Liver (tissue), 3 donors: Measurements from ENCODE around the gene FOXG1.

ENCODE experiments used
- CTCF ChIP-seq: fragments of 150-350 bp; IDR thresholded peaks from 2 replicates; pipeline ENCODE4 v1.5.1; 2017; ENCODE audit warnings: improper control_type of control experiment, low read depth, low read length; ENCODE audit not compliant: missing input control
- GABPA ChIP-seq, 2 donors: IDR thresholded peaks in 1 of 2; conservative IDR thresholded peaks in 1 of 2; 2 replicates each; pipeline ENCODE4 v1.6.1; 2016; ENCODE audit warnings: antibody characterized with exemption in 2 of 2, mild to moderate bottlenecking in 1 of 2, moderate library complexity in 1 of 2
- JUND ChIP-seq, 2 donors: IDR thresholded peaks; 2 replicates each; pipeline ENCODE4 v1.6.1; 2016; ENCODE audit warnings: antibody characterized with exemption in 2 of 2
- MAX ChIP-seq: IDR thresholded peaks from 2 replicates; pipeline ENCODE4 v1.6.1; 2016; ENCODE audit warnings: antibody characterized with exemption
- RAD21 ChIP-seq, 2 donors: IDR thresholded peaks; 2 replicates each; pipeline ENCODE4 v1.6.1; 2016; ENCODE audit warnings: antibody characterized with exemption in 2 of 2, mild to moderate bottlenecking in 2 of 2
- donor health status: healthy.
- donor health status: healthy.

GRCh38 chr14:28731358-28731757, 35.2 kb upstream of the FOXG1 start:
- no peak for TF ChIP-seq JUND (IDR thresholded peaks at IDR 0.05)
- TF ChIP-seq CTCF, result no peak
- no peak for TF ChIP-seq MAX
- TF ChIP-seq GABPA (IDR thresholded peaks at IDR 0.05 in 1 of 2, conservative IDR thresholded peaks at IDR 0.05 in 1 of 2), result no peak
- no peak for TF ChIP-seq RAD21 (IDR thresholded peaks at IDR 0.05)
